LHCN-M2 (cell line): Measurements from ENCODE around the gene SULT4A1. TPM values are rescaled to one million over a fixed set of nuclear protein-coding genes. Genes with fewer than 3 reads are reported as not detected.

Experiments used
- DNase-seq: peaks from one replicate; pipeline ENCODE4 v3.0.0-alpha.2; 2012; ENCODE audit warnings: low read depth
- total RNA-seq: library from RNA; depleted of rRNA; stranded (reverse); fragments of >200 nt; gene quantifications from 2 replicates; pipeline ENCODE4 v1.2.3, GENCODE V29; 2014; rRNA removed

Gene SULT4A1
- total RNA-seq, 1 experiment from 2014 or later: 0.06 TPM

GRCh38 chr22:43812149-43812842 lies 50.0 kb downstream of the SULT4A1 start, which contains the start of gene EFCAB6:
Gene EFCAB6 (minus strand): TSS chr22:43812305. CDS start chr22:43782318, 29,987 bp downstream.
- peak; percentile 88 for DNase-seq

GRCh38 chr22:43811777-43812148 lies 50.5 kb downstream of the SULT4A1 start:
- no peak for DNase-seq

- DNase-seq: no peak
Observed at GRCh38 chr22:43802897-43803495, 59.3 kb downstream of the SULT4A1 start.

- no peak for DNase-seq
Observed at GRCh38 chr22:43800970-43801369, 61.3 kb downstream of the SULT4A1 start.

- no peak for DNase-seq
Observed at GRCh38 chr22:43798492-43798891, 63.8 kb downstream of the SULT4A1 start.

GRCh38 chr22:43796567-43796966 lies 65.7 kb downstream of the SULT4A1 start:
- DNase-seq: peak; percentile 28

GRCh38 chr22:43795320-43795719 lies 67.0 kb downstream of the SULT4A1 start:
- no peak for DNase-seq

- DNase-seq: no peak
Observed at GRCh38 chr22:43792905-43793304, 69.4 kb downstream of the SULT4A1 start.

GRCh38 chr22:43789452-43789851 lies 72.9 kb downstream of the SULT4A1 start:
- peak; percentile 71 for DNase-seq

GRCh38 chr22:43783777-43784176 lies 78.5 kb downstream of the SULT4A1 start:
- no peak for DNase-seq

GRCh38 chr22:43782448-43782847 lies 79.9 kb downstream of the SULT4A1 start:
- DNase-seq: no peak

- peak; percentile 90 for DNase-seq
Observed at GRCh38 chr22:43777286-43777685, 85.0 kb downstream of the SULT4A1 start.

- no peak for DNase-seq
Observed at GRCh38 chr22:43776081-43776670, 86.1 kb downstream of the SULT4A1 start.

Other genes with a start within 250 kb of the SULT4A1 start
- gene EFCAB6, start 50.2 kb downstream of the SULT4A1 start, total RNA-seq: 1.2 and 1.7 TPM in 2 replicates
- gene PNPLA5, start 29.5 kb upstream of the SULT4A1 start, total RNA-seq: 0.23 and 0.45 TPM in 2 replicates
- gene PNPLA3, start 61.3 kb upstream of the SULT4A1 start, total RNA-seq: 21.7 and 23.0 TPM in 2 replicates
- gene SAMM50, start 92.9 kb upstream of the SULT4A1 start, total RNA-seq: 52.4 and 57.6 TPM in 2 replicates
- gene PARVB, start 161.8 kb upstream of the SULT4A1 start, total RNA-seq: 51.7 and 60.7 TPM in 2 replicates